Prostate gland (tissue), 2 donors: ENCODE results near the gene PAPOLG. TPM values are rescaled to one million over a fixed set of nuclear protein-coding genes. Genes with fewer than 3 reads are reported as not detected.

Source experiments
- DNase-seq: peaks from one replicate; pipeline ENCODE4 v3.0.0-alpha.2; 2019; ENCODE audit warnings: low spot score
- H3K27ac ChIP-seq, 2 donors: fragments of 200-600 bp; sonication (generic); 2 replicates each; pipeline ENCODE4 v1.5.1; 2017 to 2019
- H3K27me3 ChIP-seq: fragments of 200-600 bp; sonication (generic); replicated peaks from 2 replicates; pipeline ENCODE4 v1.5.1; 2019; ENCODE audit not compliant: insufficient read depth
- H3K36me3 ChIP-seq, 2 donors: fragments of 200-600 bp; sonication (generic); 1 replicate in 1 of 2; 2 replicates in 1 of 2; pipeline versions ENCODE4 v1.5.1 to v1.8.1; 2017 to 2019
- H3K4me1 ChIP-seq: fragments of 200-600 bp; sonication (generic); replicated peaks from 2 replicates; pipeline ENCODE4 v1.5.1; 2019
- H3K4me3 ChIP-seq, 2 donors: fragments of 200-600 bp; sonication (generic); 2 replicates each; pipeline ENCODE4 v1.5.1; 2017 to 2019
- H3K9me3 ChIP-seq: fragments of 200-600 bp; sonication (generic); 2 replicates; pipeline ENCODE4 v1.5.1; 2017
- POLR2A ChIP-seq: fragments of 450-650 bp; IDR thresholded peaks from one replicate; pipeline ENCODE4 v1.6.1; 2016; ENCODE audit warnings: antibody characterized with exemption, mild to moderate bottlenecking
- POLR2AphosphoS5 ChIP-seq: sonication (generic); formaldehyde crosslinking; IDR thresholded peaks from one replicate; pipeline ENCODE4 v1.6.1; 2017; ENCODE audit warnings: antibody characterized with exemption
- WGBS: methylation state at CpG from one replicate; pipeline ENCODE4 v1.1.5; 2018; 5-methylcytosine and 5-hydroxymethylcytosine counted together
- intact Hi-C: fragments of 100-400 bp; cut with DNase I; formaldehyde crosslinking; loops from one replicate; pipeline ENCODE4 v1.14.2; 2022
- total RNA-seq, 2 donors: library from RNA; depleted of rRNA; stranded (reverse); fragments of >200 nt; gene quantifications; one replicate each; pipeline ENCODE4 v1.1.0, GENCODE V29; 2016
- TF ChIP-seq, protein P1 (sequence below), 4 experiments: fragments of 200-600 bp in 2 of 4; fragments of 450-650 bp in 2 of 4; sonication (generic) in 2 of 4; IDR thresholded peaks; 1 replicate in 3 of 4; 2 replicates in 1 of 4; pipeline ENCODE4 v1.5.1; 2016 to 2019; ENCODE audit warnings: antibody characterized with exemption in 4 of 4, mild to moderate bottlenecking in 2 of 4, moderate library complexity in 2 of 4

The PAPOLG gene
- 10 to 100 TPM; 12.7 to 18.9 TPM for total RNA-seq

DNA sequence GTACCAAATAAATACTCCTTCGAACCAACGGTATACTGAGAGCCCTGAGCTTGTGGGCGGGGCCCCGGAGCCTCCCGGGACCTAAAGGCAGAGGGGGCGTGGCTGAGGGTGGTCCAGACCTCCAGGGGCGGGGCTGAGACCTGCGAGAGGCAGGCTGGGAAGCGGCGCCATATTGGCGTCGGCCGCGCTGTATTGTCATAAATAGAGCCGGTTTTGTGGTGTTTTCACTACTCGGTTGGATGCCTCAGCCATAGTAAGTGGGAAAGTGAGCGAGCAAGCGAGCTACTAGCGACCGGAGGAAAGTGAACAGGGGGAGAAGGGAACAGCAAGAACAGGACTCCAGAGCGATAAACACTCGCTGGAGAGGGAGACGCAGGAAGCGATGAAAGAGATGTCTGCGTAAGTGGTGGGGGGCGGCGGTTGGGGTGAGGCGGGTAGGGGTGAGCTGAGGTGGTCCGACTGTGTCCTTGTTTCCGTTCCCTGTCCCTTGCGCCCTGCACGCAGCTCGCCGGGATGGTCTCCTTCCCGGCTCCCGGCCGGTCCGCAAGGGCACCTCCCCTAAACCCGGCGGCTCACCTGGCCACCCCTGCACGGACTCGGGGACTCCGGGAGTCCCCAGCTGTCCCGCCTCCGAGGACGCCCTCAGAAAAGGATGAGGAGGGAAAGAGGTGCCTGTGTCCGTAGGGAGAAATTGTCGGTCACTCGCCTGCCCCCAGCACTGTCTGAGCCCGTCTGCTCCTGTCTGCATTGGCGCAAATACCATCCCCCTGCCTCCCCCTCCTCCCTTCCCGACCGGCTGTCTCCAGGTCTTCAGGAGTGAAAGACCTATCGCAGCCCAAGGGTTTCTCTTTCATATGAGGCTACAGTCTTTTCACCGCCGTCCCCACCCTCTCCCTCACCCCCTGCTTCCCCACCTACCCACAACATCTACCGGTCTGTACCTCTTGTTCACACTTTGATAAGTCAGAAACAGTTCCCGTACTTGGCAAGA, at the start of gene PAPOLG:
Gene PAPOLG (plus strand): TSS at position 172 of the 991 bp plus-strand sequence. CDS start 211 bp downstream, at position 383.
- Histone ChIP-seq H3K27ac (peak within 1 kb of the TSS; percentile 92 to 97), H3K27me3 (no peaks in the 10 kb centered on the region), H3K9me3 (no peaks in the 10 kb centered on the region), H3K4me3 (peak within 1 kb of the TSS; percentile 78 to 91), H3K36me3 (no peaks in the 10 kb centered on the region), H3K4me1 (no peaks in the 10 kb centered on the region)
- under 1% methylated on average over 58 of the region's 58 CpGs for WGBS
- intact Hi-C loops = no loop called here
- TF ChIP-seq POLR2AphosphoS5 (peak; percentile 92), POLR2A (peak; percentile 83)
- TF ChIP-seq, protein P1, sequence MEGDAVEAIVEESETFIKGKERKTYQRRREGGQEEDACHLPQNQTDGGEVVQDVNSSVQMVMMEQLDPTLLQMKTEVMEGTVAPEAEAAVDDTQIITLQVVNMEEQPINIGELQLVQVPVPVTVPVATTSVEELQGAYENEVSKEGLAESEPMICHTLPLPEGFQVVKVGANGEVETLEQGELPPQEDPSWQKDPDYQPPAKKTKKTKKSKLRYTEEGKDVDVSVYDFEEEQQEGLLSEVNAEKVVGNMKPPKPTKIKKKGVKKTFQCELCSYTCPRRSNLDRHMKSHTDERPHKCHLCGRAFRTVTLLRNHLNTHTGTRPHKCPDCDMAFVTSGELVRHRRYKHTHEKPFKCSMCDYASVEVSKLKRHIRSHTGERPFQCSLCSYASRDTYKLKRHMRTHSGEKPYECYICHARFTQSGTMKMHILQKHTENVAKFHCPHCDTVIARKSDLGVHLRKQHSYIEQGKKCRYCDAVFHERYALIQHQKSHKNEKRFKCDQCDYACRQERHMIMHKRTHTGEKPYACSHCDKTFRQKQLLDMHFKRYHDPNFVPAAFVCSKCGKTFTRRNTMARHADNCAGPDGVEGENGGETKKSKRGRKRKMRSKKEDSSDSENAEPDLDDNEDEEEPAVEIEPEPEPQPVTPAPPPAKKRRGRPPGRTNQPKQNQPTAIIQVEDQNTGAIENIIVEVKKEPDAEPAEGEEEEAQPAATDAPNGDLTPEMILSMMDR (IDR thresholded peaks at IDR 0.05) = no peak
- peak; percentile 95 for DNase-seq

- WGBS = 51% methylated on average over 11 of the region's 11 CpGs
- TF ChIP-seq, protein P1 (IDR thresholded peaks at IDR 0.05) = peak; percentile 52 to 84 (median 71)
- TF ChIP-seq POLR2A (no peak), POLR2AphosphoS5 (no peak)
- Histone ChIP-seq H3K36me3 (no peaks in the 10 kb centered on the region), H3K4me1 (no peaks in the 10 kb centered on the region), H3K9me3 (no peaks in the 10 kb centered on the region), H3K4me3 (no peak overlapping the region), H3K27me3 (no peaks in the 10 kb centered on the region), H3K27ac (no peak overlapping the region)
- no peak for DNase-seq
- intact Hi-C loops = loop anchor here (5.0 kb wide), 1 partner anchor 289 kb away; no protein-coding TSS in a partner anchor
Measured at GRCh38 chr2:60707750-60708371, 48.2 kb upstream of the PAPOLG start.

- no peaks in the 10 kb centered on the region for H3K27me3 ChIP-seq
- no peaks in the 10 kb centered on the region for H3K9me3 ChIP-seq
- DNase-seq = no peak
- H3K27ac ChIP-seq = no peak overlapping the region
- TF ChIP-seq POLR2A = no peak
- TF ChIP-seq POLR2AphosphoS5 = no peak
- TF ChIP-seq, protein P1 (IDR thresholded peaks at IDR 0.05) = no peak
- 90% methylated on average over 7 of the region's 7 CpGs for WGBS
- intact Hi-C loops = loop anchor here (5.0 kb wide), 1 partner anchor 289 kb away; no protein-coding TSS in a partner anchor
- no peaks in the 10 kb centered on the region for H3K36me3 ChIP-seq
- no peaks in the 10 kb centered on the region for H3K4me1 ChIP-seq
- no peak overlapping the region for H3K4me3 ChIP-seq
Measured at GRCh38 chr2:60708630-60709320, 47.3 kb upstream of the PAPOLG start.

- H3K27me3 ChIP-seq = no peaks in the 10 kb centered on the region
- H3K36me3 ChIP-seq = no peaks in the 10 kb centered on the region
- intact Hi-C loops = no loop called here
- H3K9me3 ChIP-seq = no peaks in the 10 kb centered on the region
- 79% methylated on average over 4 of the region's 4 CpGs for WGBS
- no peak for TF ChIP-seq POLR2A
- TF ChIP-seq POLR2AphosphoS5 = no peak
- TF ChIP-seq, protein P1 (IDR thresholded peaks at IDR 0.05) = no peak
- no peak overlapping the region for H3K4me3 ChIP-seq
- H3K4me1 ChIP-seq = no peaks in the 10 kb centered on the region
- DNase-seq = no peak
- H3K27ac ChIP-seq = no peak overlapping the region
Measured at GRCh38 chr2:60710707-60711106, 45.4 kb upstream of the PAPOLG start.
